Measurements from ENCODE around the gene MCC.

Gene MCC

GRCh38 chr5:113267361-113267900 lies 220.8 kb downstream of the MCC start:
- Mint-ChIP-seq H3K4me3 (no peak overlapping the region), H3K4me1 (peaks cover 53% of the 10 kb centered on the region), H3K9me3 (no peaks in the 10 kb centered on the region), H3K36me3 (ENCODE audit: low read depth) (no peaks in the 10 kb centered on the region), H3K27me3 (ENCODE audit: low read depth) (no peaks in the 10 kb centered on the region), H3K27ac (peak overlapping the region in 1 of 3 experiments; percentile 1)
- no peak for TF ChIP-seq CTCF (IDR thresholded peaks at IDR 0.05; ENCODE audit: unreplicated experiment in 3 of 3)

GRCh38 chr5:113266913-113267227 lies 221.4 kb downstream of the MCC start:
- no peaks in the 10 kb centered on the region for H3K36me3 Mint-ChIP-seq (ENCODE audit: low read depth)
- no peaks in the 10 kb centered on the region for H3K9me3 Mint-ChIP-seq
- H3K4me3 Mint-ChIP-seq: no peak overlapping the region

GRCh38 chr5:113266227-113266912 lies 221.9 kb downstream of the MCC start:
- Mint-ChIP-seq H3K27ac (peak overlapping the region; percentile 30 to 49 (median 35)), H3K9me3 (no peaks in the 10 kb centered on the region), H3K27me3 (ENCODE audit: low read depth) (no peaks in the 10 kb centered on the region), H3K4me1 (peaks cover 53% of the 10 kb centered on the region), H3K36me3 (ENCODE audit: low read depth) (no peaks in the 10 kb centered on the region), H3K4me3 (no peak overlapping the region)
- no peak for TF ChIP-seq CTCF (IDR thresholded peaks at IDR 0.05; ENCODE audit: unreplicated experiment in 3 of 3)

More at GRCh38 chr5:113266913-113267227, 221.4 kb downstream of the MCC start:
- Mint-ChIP-seq H3K27me3 (ENCODE audit: low read depth) (no peaks in the 10 kb centered on the region), H3K4me1 (peaks cover 53% of the 10 kb centered on the region), H3K27ac (peak overlapping the region in 1 of 3 experiments; percentile 1)
- no peak for TF ChIP-seq CTCF (IDR thresholded peaks at IDR 0.05; ENCODE audit: unreplicated experiment in 3 of 3)

GRCh38 chr5:113265190-113265589 lies 223.1 kb downstream of the MCC start:
- Mint-ChIP-seq H3K27ac (peak overlapping the region; percentile 28 to 70 (median 30)), H3K27me3 (ENCODE audit: low read depth) (no peaks in the 10 kb centered on the region), H3K4me1 (peaks cover 53% of the 10 kb centered on the region), H3K9me3 (no peaks in the 10 kb centered on the region), H3K4me3 (no peak overlapping the region), H3K36me3 (ENCODE audit: low read depth) (no peaks in the 10 kb centered on the region)
- no peak for TF ChIP-seq CTCF (IDR thresholded peaks at IDR 0.05; ENCODE audit: unreplicated experiment in 3 of 3)

GRCh38 chr5:113264046-113264445 lies 224.2 kb downstream of the MCC start:
- Mint-ChIP-seq H3K27ac (peak overlapping the region; percentile 39 to 82 (median 66)), H3K36me3 (ENCODE audit: low read depth) (no peaks in the 10 kb centered on the region), H3K4me3 (no peak overlapping the region), H3K4me1 (peaks cover 44% of the 10 kb centered on the region), H3K9me3 (no peaks in the 10 kb centered on the region), H3K27me3 (ENCODE audit: low read depth) (no peaks in the 10 kb centered on the region)
- TF ChIP-seq CTCF (IDR thresholded peaks at IDR 0.05; ENCODE audit: unreplicated experiment in 3 of 3): no peak

- H3K27ac Mint-ChIP-seq: peak overlapping the region; percentile 39 to 82 (median 66)
- H3K9me3 Mint-ChIP-seq: no peaks in the 10 kb centered on the region
- no peak overlapping the region for H3K4me3 Mint-ChIP-seq
- H3K27me3 Mint-ChIP-seq (ENCODE audit: low read depth): no peaks in the 10 kb centered on the region
- no peak for TF ChIP-seq CTCF (IDR thresholded peaks at IDR 0.05; ENCODE audit: unreplicated experiment in 3 of 3)
- H3K36me3 Mint-ChIP-seq (ENCODE audit: low read depth): no peaks in the 10 kb centered on the region
- peaks cover 43% of the 10 kb centered on the region for H3K4me1 Mint-ChIP-seq
Measured at GRCh38 chr5:113263545-113263944, 224.7 kb downstream of the MCC start.

Data from nephron (organoid).